Measurements from ENCODE around the gene TAS2R1.
"Not testable (repeated sequence)": the region's sequence is repeated elsewhere in the genome, so short reads cannot be mapped to it uniquely, and the experiment has no call there.

The TAS2R1 gene

DNA sequence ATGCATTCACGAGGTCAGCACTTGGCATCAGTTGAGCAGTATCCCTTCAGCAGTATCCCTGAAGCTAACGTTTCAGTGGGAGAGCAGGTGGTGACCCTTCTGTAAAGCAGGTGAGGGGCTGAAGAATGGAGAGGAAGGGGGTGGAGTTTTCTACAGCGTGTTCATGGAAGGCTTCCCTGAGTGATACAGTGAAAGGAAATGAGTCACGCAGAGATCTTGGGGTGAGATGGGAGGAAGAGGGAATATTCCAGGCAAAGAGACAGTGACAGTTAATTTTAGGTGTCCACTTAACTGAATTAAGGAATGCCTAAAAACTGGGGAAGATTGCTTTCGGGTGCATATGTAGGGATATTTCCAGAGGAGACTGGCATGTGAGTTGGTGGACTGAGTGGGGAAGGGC is 25.7 kb downstream of the TAS2R1 start:
- TF ChIP-seq, protein P1, sequence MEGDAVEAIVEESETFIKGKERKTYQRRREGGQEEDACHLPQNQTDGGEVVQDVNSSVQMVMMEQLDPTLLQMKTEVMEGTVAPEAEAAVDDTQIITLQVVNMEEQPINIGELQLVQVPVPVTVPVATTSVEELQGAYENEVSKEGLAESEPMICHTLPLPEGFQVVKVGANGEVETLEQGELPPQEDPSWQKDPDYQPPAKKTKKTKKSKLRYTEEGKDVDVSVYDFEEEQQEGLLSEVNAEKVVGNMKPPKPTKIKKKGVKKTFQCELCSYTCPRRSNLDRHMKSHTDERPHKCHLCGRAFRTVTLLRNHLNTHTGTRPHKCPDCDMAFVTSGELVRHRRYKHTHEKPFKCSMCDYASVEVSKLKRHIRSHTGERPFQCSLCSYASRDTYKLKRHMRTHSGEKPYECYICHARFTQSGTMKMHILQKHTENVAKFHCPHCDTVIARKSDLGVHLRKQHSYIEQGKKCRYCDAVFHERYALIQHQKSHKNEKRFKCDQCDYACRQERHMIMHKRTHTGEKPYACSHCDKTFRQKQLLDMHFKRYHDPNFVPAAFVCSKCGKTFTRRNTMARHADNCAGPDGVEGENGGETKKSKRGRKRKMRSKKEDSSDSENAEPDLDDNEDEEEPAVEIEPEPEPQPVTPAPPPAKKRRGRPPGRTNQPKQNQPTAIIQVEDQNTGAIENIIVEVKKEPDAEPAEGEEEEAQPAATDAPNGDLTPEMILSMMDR (IDR thresholded peaks at IDR 0.05; ENCODE audit: low read depth, low read length): no peak

DNA sequence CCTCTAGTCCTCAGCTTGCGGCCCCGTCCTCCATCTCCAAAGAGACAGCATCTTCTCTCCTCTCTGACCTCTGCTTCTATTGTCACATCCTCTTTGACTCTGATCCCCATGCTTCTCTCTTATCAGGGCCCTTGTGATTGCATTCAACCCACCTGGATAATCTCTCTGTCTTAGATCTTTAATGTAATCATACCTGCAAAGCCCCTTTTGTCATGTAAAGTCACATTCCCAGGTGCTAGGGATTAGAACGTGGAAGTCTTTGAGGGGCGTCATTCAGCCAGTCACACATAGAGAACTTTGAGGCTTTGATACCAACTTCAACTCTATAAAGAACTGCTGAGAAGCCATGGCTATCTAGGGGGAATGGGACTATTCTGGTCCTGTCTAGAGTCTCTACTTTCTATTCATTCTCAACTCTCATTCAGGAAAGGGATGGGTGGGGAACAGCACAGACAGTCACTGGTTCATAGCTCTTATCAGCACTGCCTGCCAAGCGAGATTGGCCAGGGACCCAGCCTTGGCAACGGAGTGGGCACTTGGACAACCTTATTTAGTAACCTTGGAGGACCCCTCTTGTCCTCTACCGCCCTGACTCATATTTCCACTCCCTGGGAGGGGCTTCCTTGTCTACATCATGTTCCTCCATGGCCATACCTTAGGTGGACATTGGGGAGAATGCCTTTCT is 29.0 kb downstream of the TAS2R1 start:
- Histone ChIP-seq H3K36me3 (no peaks in the 10 kb centered on the region), H3K9me3 (ENCODE audit: severe bottlenecking) (no peaks in the 10 kb centered on the region), H3K27ac (no peak overlapping the region), H3K4me3 (ENCODE audit: low read depth, low read length) (no peak overlapping the region), H3K27me3 (ENCODE audit: insufficient read depth, low read depth, severe bottlenecking) (no peaks in the 10 kb centered on the region)
- DNase-seq: no peak
- TF ChIP-seq, protein P1 (IDR thresholded peaks at IDR 0.05; ENCODE audit: low read depth, low read length): no peak

More for the DNA sequence above, 25.7 kb downstream of the TAS2R1 start:
- no peak overlapping the region for H3K27ac ChIP-seq
- no peaks in the 10 kb centered on the region for H3K27me3 ChIP-seq (ENCODE audit: insufficient read depth, low read depth, severe bottlenecking)
- H3K4me3 ChIP-seq (ENCODE audit: low read depth, low read length): no peak overlapping the region
- no peak for DNase-seq
- H3K36me3 ChIP-seq: no peaks in the 10 kb centered on the region
- no peaks in the 10 kb centered on the region for H3K9me3 ChIP-seq (ENCODE audit: severe bottlenecking)

DNA sequence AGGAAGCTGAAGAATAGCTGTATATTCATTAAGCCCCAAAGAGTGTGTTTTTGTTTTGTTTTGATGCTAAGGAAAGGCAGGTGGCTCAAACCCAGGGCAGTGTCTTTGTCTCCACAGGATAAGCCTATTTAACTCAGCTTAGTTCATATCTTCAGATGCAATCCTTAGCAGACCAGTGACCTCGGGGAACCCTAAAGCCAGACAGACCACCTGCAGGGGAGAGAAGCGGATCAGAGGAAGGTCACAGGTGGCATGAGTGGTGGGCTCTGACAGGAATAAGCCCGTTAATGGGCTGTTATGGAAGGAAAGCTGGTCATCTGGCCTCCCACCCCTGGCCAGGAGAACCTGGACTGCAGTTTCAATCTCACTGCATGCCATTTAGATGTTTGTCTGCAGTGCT is 30.8 kb downstream of the TAS2R1 start:
- Histone ChIP-seq H3K27ac (peak overlapping the region; percentile 71), H3K27me3 (ENCODE audit: insufficient read depth, low read depth, severe bottlenecking) (no peaks in the 10 kb centered on the region), H3K4me3 (ENCODE audit: low read depth, low read length) (no peak overlapping the region), H3K36me3 (no peaks in the 10 kb centered on the region), H3K9me3 (ENCODE audit: severe bottlenecking) (no peaks in the 10 kb centered on the region)
- TF ChIP-seq, protein P1 (IDR thresholded peaks at IDR 0.05; ENCODE audit: low read depth, low read length): no peak
- DNase-seq: peak; percentile 95

DNA sequence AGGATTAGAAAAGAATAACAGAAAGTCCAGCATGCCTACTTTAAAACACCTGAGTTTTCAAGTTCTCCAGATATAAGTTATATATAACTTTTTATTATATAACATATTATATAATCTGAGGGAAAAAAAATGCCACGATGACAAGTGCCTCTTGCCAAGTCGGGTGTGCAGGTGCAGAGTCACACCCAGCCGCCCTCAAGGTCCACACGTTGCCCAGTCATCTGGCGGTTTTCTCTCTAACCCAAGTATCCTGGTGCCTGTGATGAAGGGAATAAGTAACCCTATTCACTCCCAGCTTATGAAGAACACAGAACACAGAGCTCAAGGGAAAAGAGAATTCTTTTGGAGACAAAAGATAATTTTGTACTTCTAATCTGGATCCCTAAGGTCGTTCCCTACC is 31.8 kb downstream of the TAS2R1 start:
- H3K27me3 ChIP-seq (ENCODE audit: insufficient read depth, low read depth, severe bottlenecking); H3K36me3 ChIP-seq; H3K9me3 ChIP-seq (ENCODE audit: severe bottlenecking); H3K4me3 ChIP-seq (ENCODE audit: low read depth, low read length); DNase-seq: not testable (repeated sequence)
- peak overlapping the region; percentile 3; the same call in 1 of the 2 replicates for H3K27ac ChIP-seq

DNA sequence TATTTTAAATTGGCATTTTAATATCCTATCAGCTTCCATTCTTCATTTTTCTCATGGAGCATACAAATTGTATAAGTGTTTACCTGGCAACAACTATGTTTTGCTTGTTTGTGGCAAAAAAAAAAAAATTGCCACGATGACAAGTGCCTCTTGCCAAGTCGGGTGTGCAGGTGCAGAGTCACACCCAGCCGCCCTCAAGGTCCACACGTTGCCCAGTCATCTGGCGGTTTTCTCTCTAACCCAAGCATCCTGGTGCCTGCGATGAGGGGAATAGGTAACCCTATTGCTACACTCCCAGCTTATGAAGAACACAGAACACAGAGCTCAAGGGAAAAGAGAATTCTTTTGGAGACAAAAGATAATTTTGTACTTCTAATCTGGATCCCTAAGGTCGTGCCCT is 32.8 kb downstream of the TAS2R1 start:
- H3K27me3 ChIP-seq (ENCODE audit: insufficient read depth, low read depth, severe bottlenecking); H3K4me3 ChIP-seq (ENCODE audit: low read depth, low read length): not testable (repeated sequence)

DNA sequence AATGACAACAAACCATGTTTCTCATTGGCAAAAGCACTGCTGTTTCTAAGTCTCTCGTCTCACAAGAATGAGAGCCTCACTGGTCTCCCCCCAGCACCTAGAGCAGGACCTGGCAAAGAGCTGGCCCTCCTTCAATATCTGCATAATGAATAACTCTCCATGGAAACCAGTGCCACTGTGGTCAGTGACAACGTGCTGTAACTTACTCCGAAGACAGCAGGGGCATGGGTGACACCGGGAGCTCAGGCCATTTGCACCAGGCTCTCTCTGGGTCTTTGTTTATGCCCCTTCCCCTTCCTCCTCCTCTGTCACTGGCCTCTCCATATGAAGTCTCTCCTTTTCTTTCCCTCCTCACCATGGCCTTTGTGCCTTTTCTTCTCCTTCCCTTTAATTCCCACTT is 33.3 kb downstream of the TAS2R1 start:
- no peaks in the 10 kb centered on the region for H3K27me3 ChIP-seq (ENCODE audit: insufficient read depth, low read depth, severe bottlenecking)
- TF ChIP-seq, protein P1 (IDR thresholded peaks at IDR 0.05; ENCODE audit: low read depth, low read length): no peak
- no peaks in the 10 kb centered on the region for H3K9me3 ChIP-seq (ENCODE audit: severe bottlenecking)
- DNase-seq: no peak
- H3K36me3 ChIP-seq: no peaks in the 10 kb centered on the region
- H3K27ac ChIP-seq: no peak overlapping the region
- no peak overlapping the region for H3K4me3 ChIP-seq (ENCODE audit: low read depth, low read length)

More for the DNA sequence above, 32.8 kb downstream of the TAS2R1 start:
- not testable (repeated sequence) for H3K9me3 ChIP-seq (ENCODE audit: severe bottlenecking); DNase-seq; H3K27ac ChIP-seq; H3K36me3 ChIP-seq

DNA sequence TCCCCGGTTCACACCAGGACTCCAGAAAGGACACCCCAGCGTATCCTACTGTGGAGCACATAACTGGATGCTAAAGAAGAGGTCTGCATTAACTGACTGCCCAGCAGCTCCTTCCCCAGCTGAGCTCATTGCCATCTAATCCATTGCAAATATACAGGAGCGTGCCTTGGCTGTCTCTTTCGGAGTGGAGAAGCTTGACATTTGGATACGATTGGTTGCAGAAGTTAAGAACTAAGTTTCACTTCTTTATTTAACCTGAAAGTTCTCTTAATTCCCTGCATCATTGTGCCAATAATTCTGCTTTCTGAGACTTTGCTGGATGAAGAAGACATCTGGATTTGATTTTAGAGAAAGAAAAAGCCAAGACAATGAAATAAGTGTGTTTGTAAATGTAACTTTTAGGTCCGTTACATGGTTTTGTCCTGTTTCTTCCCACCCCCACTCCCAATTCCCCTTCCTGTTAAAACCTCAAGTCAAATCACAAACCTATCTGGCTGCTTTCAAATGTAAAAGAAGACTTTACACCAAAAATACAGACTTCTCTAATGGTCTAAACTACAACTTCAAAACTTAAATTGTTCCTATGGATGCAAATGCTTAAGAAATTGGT is 33.9 kb downstream of the TAS2R1 start:
- no peaks in the 10 kb centered on the region for H3K36me3 ChIP-seq
- TF ChIP-seq, protein P1 (IDR thresholded peaks at IDR 0.05; ENCODE audit: low read depth, low read length): no peak
- H3K27ac ChIP-seq: no peak overlapping the region
- no peaks in the 10 kb centered on the region for H3K27me3 ChIP-seq (ENCODE audit: insufficient read depth, low read depth, severe bottlenecking)
- no peaks in the 10 kb centered on the region for H3K9me3 ChIP-seq (ENCODE audit: severe bottlenecking)
- no peak for DNase-seq
- no peak overlapping the region for H3K4me3 ChIP-seq (ENCODE audit: low read depth, low read length)

Data from WERI-Rb-1 (cell line).